K562 (cell line): ENCODE measurements around the gene NPB. TPM values are rescaled to one million over a fixed set of nuclear protein-coding genes. Genes with fewer than 3 reads are reported as not detected.

ENCODE experiments used
- CHD2 ChIP-seq: IDR thresholded peaks from 2 replicates; pipeline ENCODE4 v1.6.1; 2011; ENCODE audit warnings: low read depth, low read length
- FOS ChIP-seq: IDR thresholded peaks from 3 replicates; pipeline ENCODE4 v1.6.1; 2011; ENCODE audit not compliant: insufficient read length; ENCODE audit errors: extremely low read depth
- FOXK2 ChIP-seq, 2 experiments: fragments of 450-650 bp; IDR thresholded peaks in 1 of 2; conservative IDR thresholded peaks in 1 of 2; 2 replicates each; pipeline ENCODE4 v1.6.1; 2016; ENCODE audit warnings: low read depth in 2 of 2, mild to moderate bottlenecking in 1 of 2
- IRF2 ChIP-seq: sonication (generic); formaldehyde crosslinking; IDR thresholded peaks from 2 replicates; pipeline ENCODE4 v1.8.1; 2022; ENCODE audit warnings: mild to moderate bottlenecking, missing genetic modification reagents
- KLF6 ChIP-seq: fragments of 250-450 bp; sonication (Bioruptor Pico); IDR thresholded peaks from 2 replicates; pipeline ENCODE4 v1.4.0; 2020; ENCODE audit warnings: mild to moderate bottlenecking, moderate library complexity, borderline replicate concordance
- MAFG ChIP-seq: fragments of 450-650 bp; conservative IDR thresholded peaks from 2 replicates; pipeline ENCODE4 v1.6.1; 2016; ENCODE audit warnings: missing genetic modification characterization, missing compliant biosample characterization
- MAFK ChIP-seq: IDR thresholded peaks from 2 replicates; pipeline ENCODE4 v1.6.1; 2011; ENCODE audit warnings: low read length, improper control_type of control experiment
- TEAD2 ChIP-seq: fragments of 450-650 bp; IDR thresholded peaks from 2 replicates; pipeline ENCODE4 v1.6.1; 2016; ENCODE audit warnings: missing genetic modification characterization, control low read depth, missing compliant biosample characterization
- TRIM25 ChIP-seq: fragments of 450-650 bp; IDR thresholded peaks from 2 replicates; pipeline ENCODE4 v1.7.0; 2016; ENCODE audit warnings: borderline replicate concordance
- TSHZ1 ChIP-seq: fragments of 250-450 bp; sonication (Bioruptor Pico); IDR thresholded peaks from 2 replicates; pipeline ENCODE4 v1.4.0; 2020; ENCODE audit warnings: mild to moderate bottlenecking, moderate library complexity
- XRCC3 ChIP-seq: fragments of 450-650 bp; IDR thresholded peaks from 2 replicates; pipeline ENCODE4 v1.6.1; 2017; ENCODE audit warnings: mild to moderate bottlenecking, moderate library complexity
- YY1 ChIP-seq, 3 experiments: IDR thresholded peaks; 2 replicates each; pipeline ENCODE4 v1.6.1; 2011; ENCODE audit warnings: low read length in 2 of 3, mild to moderate bottlenecking in 2 of 3, moderate library complexity in 2 of 3, borderline replicate concordance in 1 of 3, control low read depth in 1 of 3, low read depth in 1 of 3; ENCODE audit not compliant: insufficient read depth in 3 of 3, insufficient replicate concordance in 2 of 3, control insufficient read depth in 1 of 3, insufficient read length in 1 of 3; ENCODE audit errors: extremely low read depth in 1 of 3
- polyA plus RNA-seq, 8 experiments: library from polyadenylated mRNA; depleted of rRNA in 4 of 8; stranded (reverse) in 5 of 8; unstranded in 3 of 8; fragments of >200 nt; fragmentation: Nextera tagmentation in 2 of 8; fragmentation: Illumina TruSeq in 1 of 8; extraction: Ambion mirVana in 2 of 8; extraction: Trizol in 1 of 8; gene quantifications; 2 replicates each; pipeline versions ENCODE4 v1.2.1 to v1.2.3, GENCODE V29; 2011 to 2014; ENCODE audit warnings: inconsistent platforms in 1 of 8, missing spikeins in 1 of 8
- total RNA-seq, 7 experiments: library from RNA; depleted of rRNA in 6 of 7; stranded (reverse); fragments of >200 nt in 6 of 7; fragmentation: Illumina TruSeq in 2 of 7; extraction: Trizol in 2 of 7; gene quantifications; 2 replicates each; pipeline versions ENCODE4 v1.2.1 to v1.2.3, GENCODE V29; 2011 to 2021; ENCODE audit warnings: low replicate concordance in 1 of 7
- TF ChIP-seq, protein P1 (sequence below): fragments of 450-650 bp; IDR thresholded peaks from 2 replicates; pipeline ENCODE4 v1.6.1; 2016; ENCODE audit warnings: mild to moderate bottlenecking
- TF ChIP-seq, protein P2 (sequence below), 2 experiments: IDR thresholded peaks; 2 replicates each; pipeline ENCODE4 v1.6.1; 2011; ENCODE audit warnings: borderline replicate concordance in 1 of 2, control low read depth in 1 of 2, low read depth in 1 of 2, low read length in 1 of 2, mild to moderate bottlenecking in 1 of 2, mixed read lengths in 1 of 2, moderate library complexity in 1 of 2; ENCODE audit not compliant: insufficient read depth in 1 of 2, insufficient read length in 1 of 2, poor library complexity in 1 of 2, severe bottlenecking in 1 of 2; ENCODE audit errors: extremely low read depth in 1 of 2

Gene NPB
- total and polyA plus RNA-seq, 9 of the 15 experiments (the other 6 are each of a cell fraction or from before 2014, with no cell fraction given), result 0.03 to 0.61 (median 0.14) TPM; not detected in 2

DNA sequence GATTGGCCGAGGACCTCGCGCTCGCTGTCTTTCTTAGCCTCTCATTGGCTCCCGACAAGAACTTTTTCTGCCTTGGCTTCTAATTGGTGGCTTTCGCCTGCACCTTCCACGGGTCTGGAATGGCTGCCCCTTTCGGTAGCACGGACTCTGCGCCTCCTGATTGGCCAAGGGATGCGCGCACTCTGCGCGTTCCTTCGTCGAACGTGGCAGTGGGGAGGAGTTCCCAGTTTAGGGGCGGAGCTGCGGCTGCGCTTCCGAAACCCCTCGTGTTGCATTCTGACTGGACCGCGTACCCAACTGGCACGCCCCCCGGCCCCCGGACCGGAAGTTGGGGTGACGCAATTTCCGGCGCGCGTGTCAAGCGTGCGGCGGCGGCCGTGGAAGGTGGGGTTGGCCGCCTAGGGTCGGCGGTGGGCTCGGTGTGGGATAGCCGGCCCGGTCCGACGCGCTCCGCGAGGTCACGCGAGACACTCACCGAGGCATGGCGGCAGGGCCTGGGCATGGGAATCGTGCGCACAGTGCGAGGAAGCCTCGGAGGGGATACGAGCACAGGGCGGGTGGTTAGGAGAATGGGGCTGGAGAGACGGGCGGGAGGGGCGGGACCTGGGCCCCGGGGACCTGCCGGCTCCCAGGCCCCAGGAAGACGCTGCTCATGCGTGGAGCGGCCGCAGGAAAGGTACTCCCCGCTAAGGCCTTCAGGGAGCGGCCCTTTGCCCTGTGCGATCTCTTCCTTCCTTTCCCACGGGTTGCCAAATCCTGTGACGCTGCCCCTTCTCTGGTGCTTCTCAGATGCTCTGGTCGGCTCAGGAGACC lies 41.1 kb upstream of the NPB start (continued):
- TF ChIP-seq, protein P1, sequence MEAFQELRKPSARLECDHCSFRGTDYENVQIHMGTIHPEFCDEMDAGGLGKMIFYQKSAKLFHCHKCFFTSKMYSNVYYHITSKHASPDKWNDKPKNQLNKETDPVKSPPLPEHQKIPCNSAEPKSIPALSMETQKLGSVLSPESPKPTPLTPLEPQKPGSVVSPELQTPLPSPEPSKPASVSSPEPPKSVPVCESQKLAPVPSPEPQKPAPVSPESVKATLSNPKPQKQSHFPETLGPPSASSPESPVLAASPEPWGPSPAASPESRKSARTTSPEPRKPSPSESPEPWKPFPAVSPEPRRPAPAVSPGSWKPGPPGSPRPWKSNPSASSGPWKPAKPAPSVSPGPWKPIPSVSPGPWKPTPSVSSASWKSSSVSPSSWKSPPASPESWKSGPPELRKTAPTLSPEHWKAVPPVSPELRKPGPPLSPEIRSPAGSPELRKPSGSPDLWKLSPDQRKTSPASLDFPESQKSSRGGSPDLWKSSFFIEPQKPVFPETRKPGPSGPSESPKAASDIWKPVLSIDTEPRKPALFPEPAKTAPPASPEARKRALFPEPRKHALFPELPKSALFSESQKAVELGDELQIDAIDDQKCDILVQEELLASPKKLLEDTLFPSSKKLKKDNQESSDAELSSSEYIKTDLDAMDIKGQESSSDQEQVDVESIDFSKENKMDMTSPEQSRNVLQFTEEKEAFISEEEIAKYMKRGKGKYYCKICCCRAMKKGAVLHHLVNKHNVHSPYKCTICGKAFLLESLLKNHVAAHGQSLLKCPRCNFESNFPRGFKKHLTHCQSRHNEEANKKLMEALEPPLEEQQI, result no peak
- TF ChIP-seq CHD2, result peak; percentile 94
- peak; percentile 67; the same call in 1 of the 2 replicates for TF ChIP-seq TEAD2 (tag)
- peak; percentile 55; the same call in 1 of the 2 replicates for TF ChIP-seq MAFK
- TF ChIP-seq FOS, result peak; percentile 99
- TF ChIP-seq TSHZ1, result peak; percentile 63; the same call in 1 of the 2 replicates
- peak; percentile 5 to 82 (median 60) for TF ChIP-seq YY1 (IDR thresholded peaks at IDR 0.05; ENCODE audit: borderline replicate concordance in 1 of 3, control insufficient read depth in 1 of 3, extremely low read depth in 1 of 3, insufficient read depth in 3 of 3, insufficient read length in 1 of 3, insufficient replicate concordance in 2 of 3, low read depth in 1 of 3, low read length in 2 of 3)
- TF ChIP-seq, protein P2, sequence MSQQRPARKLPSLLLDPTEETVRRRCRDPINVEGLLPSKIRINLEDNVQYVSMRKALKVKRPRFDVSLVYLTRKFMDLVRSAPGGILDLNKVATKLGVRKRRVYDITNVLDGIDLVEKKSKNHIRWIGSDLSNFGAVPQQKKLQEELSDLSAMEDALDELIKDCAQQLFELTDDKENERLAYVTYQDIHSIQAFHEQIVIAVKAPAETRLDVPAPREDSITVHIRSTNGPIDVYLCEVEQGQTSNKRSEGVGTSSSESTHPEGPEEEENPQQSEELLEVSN (IDR thresholded peaks at IDR 0.05; ENCODE audit: borderline replicate concordance in 1 of 2, extremely low read depth in 1 of 2, insufficient read depth in 1 of 2, insufficient read length in 1 of 2, low read depth in 1 of 2, low read length in 1 of 2, poor library complexity in 1 of 2, severe bottlenecking in 1 of 2), result peak; percentile 66 to 67
- TF ChIP-seq KLF6 (CRISPR knock-in tag), result peak; percentile 92
- no peak for TF ChIP-seq TRIM25
- TF ChIP-seq FOXK2 (conservative IDR thresholded peaks at IDR 0.05 in 1 of 2, IDR thresholded peaks at IDR 0.05 in 1 of 2; ENCODE audit: low read depth in 2 of 2), result peak; percentile 83 to 84
- no peak for TF ChIP-seq MAFG (tag)
- no peak for TF ChIP-seq XRCC3
- no peak for TF ChIP-seq IRF2 (CRISPR knock-in tag)
